Stimulated activated CD4-positive, alpha-beta T cell treated with anti-CD3 and anti-CD28 coated beads, Interleukin-4, amount 100 ng/mL, for 48 hours (primary cell): Measurements from ENCODE around the gene SERPING1.

Experiments used
- DNase-seq, 2 donors: peaks; one replicate each; pipeline ENCODE4 v3.0.0-alpha.2; 2020; ENCODE audit warnings: low read depth in 2 of 2

The SERPING1 gene

GRCh38 chr11:57597461-57597915, at the start of gene SERPING1:
Gene SERPING1 (plus strand): TSS chr11:57597685. CDS start chr11:57598271, 586 bp downstream.
- DNase-seq, result no peak

GRCh38 chr11:57547854-57548377, 49.6 kb upstream of the SERPING1 start:
- DNase-seq, result no peak

- no peak for DNase-seq
Measured at GRCh38 chr11:57549983-57550382, 47.5 kb upstream of the SERPING1 start.

- no peak for DNase-seq
Measured at GRCh38 chr11:57551941-57552340, 45.5 kb upstream of the SERPING1 start.

- no peak for DNase-seq
Measured at GRCh38 chr11:57552479-57552878, 45.0 kb upstream of the SERPING1 start.

GRCh38 chr11:57555393-57555792, 42.1 kb upstream of the SERPING1 start:
- no peak for DNase-seq

GRCh38 chr11:57556041-57556440, 41.4 kb upstream of the SERPING1 start:
- no peak for DNase-seq

- DNase-seq, result no peak
Measured at GRCh38 chr11:57560146-57560545, 37.3 kb upstream of the SERPING1 start.

- DNase-seq, result no peak
Measured at GRCh38 chr11:57562596-57562995, 34.9 kb upstream of the SERPING1 start.

- DNase-seq, result no peak
Measured at GRCh38 chr11:57566005-57566904, 31.2 kb upstream of the SERPING1 start.

GRCh38 chr11:57566905-57567514, 30.5 kb upstream of the SERPING1 start:
- no peak for DNase-seq

- peak; percentile 52 to 55 for DNase-seq
Measured at GRCh38 chr11:57567515-57568329, 29.8 kb upstream of the SERPING1 start, which contains the start of gene UBE2L6. Gene UBE2L6 (minus strand): TSS chr11:57567672. CDS start chr11:57567611, 61 bp downstream.

GRCh38 chr11:57568330-57568766, 29.1 kb upstream of the SERPING1 start:
- DNase-seq, result peak; percentile 84 to 94

- DNase-seq, result no peak
Measured at GRCh38 chr11:57571606-57572005, 25.9 kb upstream of the SERPING1 start.

GRCh38 chr11:57574061-57574460, 23.4 kb upstream of the SERPING1 start:
- DNase-seq, result no peak

GRCh38 chr11:57584341-57584740, 13.1 kb upstream of the SERPING1 start:
- DNase-seq, result no peak

GRCh38 chr11:57585301-57585700, 12.2 kb upstream of the SERPING1 start:
- no peak for DNase-seq

- DNase-seq, result no peak
Measured at GRCh38 chr11:57586711-57587245, 10.7 kb upstream of the SERPING1 start.

- no peak for DNase-seq
Measured at GRCh38 chr11:57588046-57588710, 9.3 kb upstream of the SERPING1 start.

- no peak for DNase-seq
Measured at GRCh38 chr11:57596266-57596885, 1.1 kb upstream of the SERPING1 start.
